ENCODE measurements around the gene SERPINE1.
A peak's percentile ranks its signal among the peaks of the same experiment; 100 is the strongest.

SERPINE1 gene

DNA sequence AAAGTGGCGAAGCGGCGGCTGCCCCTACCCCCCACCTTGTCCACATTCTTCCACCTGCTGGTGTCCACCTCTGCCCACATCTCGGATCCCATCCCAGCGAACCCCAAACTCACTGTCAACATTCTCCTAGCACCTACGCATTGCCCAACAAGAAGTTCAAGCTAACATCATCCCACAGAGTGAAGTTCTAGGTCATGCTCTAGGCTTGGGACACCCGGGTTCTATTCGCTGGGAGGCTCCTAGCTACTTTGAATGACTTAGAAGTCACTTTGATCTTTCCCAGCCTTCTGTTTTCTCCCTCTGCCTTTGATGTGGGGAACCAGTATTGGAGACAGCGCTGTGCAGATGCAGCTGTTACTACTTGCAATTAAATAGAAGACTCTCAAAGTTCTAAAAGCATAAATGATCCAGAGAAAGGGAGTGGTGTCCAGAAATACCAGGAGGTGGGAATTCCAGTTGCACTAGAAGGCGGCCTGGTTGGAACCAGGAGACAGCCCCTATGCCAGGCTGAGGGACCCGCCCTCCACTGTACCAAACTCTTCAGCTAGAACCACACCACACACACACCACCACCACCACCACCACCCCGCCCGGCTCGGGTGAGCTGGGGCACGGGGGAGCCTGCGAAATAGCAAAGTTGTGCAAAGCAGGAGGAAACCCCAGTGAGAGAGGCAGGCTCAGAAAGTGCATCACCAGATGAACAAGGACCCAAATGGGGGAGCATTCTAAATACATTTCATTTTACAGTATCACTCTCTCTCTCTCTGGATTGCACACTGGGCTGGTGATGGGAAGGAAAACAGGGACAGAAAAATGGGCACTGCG is 43.9 kb downstream of the SERPINE1 start:
- peak; percentile 50 to 55 for DNase-seq

GRCh38 chr7:101171442-101171837 is 44.5 kb downstream of the SERPINE1 start:
- no peak for DNase-seq

DNA sequence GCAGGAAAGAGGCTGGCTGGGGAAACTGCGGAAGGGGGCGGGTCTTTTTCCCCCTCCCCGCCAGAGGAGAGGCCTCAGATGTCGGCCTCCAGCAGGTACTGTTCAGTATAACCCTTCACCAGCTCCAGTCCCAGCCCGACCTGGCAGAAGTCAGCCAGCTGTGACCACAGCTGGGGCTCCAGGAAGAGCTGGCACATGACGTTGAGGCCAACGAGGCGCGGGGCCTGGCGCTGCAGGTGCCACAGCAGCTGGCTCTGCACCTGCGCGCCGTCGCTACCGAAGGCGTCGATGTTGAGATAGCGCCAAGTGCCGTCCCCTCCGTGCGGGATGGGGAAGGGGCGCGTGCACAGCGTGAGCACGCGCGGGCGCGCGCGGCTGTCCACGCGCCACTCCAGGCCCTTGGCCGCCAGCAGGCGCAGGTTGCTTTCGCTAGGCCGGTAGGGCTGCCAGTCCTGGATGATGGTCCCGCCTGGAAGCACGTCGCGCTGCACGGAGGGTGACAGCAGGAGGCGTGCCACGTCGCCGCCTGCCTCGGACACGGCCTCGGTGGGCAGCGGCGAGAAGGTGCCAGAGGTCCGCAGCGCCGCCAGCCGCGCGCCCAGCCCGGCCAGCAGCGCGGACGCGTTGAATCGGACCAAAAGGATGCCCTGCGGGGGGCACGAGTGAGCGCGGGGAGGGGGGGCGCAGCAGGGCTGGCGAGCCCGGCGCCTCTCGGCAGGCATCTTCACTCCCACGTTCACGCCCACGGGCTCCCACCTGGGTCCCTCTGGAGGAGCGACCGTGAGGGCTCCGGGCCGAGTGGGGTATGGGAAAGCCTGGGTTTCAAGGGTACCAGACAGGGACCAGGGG is 45.3 kb downstream of the SERPINE1 start:
- no peak for DNase-seq

DNA sequence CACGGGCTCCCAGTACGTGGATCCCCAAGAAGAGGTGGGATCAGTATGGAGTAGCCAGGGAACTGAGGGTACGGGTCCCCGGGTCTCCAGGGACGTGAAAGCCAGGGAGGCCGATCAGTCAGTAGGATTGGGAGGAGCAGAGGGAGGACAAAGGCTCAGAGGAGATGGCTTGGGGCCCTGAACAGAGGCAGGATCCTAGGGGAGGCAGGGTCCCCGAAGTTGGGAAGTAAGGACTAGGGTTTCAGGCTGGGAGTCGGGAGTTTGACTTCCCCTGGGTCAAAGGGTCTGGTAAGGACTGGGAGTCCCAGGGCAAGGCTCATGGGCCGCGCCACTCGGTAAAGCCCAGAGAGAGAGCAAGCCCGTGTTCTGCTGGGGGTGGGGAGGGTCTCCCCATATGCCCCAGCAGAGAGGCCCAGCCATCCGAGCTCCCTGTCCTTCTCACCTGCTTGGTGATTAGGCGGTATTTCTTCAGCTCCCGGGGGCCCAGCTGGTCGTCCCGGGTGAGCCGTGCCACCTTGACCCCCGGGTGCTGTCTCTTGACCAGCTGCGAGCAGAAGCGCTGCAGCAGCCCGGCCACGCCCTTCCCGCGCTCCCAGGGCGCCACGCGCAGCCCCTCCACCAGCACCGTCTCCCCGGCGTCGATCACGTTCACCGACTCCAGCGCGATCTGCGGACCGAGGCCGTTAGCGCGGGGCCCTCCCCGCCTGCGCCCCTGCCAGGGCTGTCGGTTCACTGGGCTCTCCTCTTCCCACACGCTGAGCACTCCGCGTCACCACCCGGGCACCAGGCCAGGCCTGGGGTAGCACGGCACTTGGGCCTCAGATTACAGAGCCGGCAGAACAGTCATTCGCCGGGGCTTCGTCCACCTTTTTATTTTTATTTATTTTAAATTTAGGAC is 46.2 kb downstream of the SERPINE1 start:
- DNase-seq = peak; percentile 32 to 52

GRCh38 chr7:101173752-101174244 is 46.9 kb downstream of the SERPINE1 start:
- DNase-seq = peak; percentile 25 to 82

DNA sequence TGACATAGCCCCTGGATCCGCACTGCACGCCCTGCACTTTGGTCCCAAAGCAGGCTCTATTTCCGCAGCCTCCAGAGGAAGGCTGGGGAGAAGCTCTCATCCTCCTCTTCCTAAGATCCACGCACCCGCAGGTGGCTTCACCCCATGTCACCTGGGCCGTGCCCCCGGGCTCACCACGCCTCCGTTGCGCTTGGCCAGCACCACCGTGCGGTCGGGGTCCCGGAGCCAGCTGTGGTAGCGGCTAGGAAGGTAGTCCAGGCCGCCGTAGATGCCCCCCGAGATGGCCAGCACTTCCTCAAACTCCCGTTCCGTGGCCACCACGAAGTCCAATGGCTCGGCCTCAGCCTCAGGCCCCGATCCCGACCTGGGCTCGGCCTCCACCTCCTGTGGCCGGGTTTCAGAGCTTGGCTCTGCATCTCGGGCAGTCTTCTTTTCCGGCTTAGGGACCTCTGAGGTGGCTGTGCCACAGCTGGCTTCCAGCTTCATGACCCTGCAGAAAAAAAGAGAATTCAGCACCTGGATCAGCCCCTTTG is 47.5 kb downstream of the SERPINE1 start:
- no peak for DNase-seq

DNA sequence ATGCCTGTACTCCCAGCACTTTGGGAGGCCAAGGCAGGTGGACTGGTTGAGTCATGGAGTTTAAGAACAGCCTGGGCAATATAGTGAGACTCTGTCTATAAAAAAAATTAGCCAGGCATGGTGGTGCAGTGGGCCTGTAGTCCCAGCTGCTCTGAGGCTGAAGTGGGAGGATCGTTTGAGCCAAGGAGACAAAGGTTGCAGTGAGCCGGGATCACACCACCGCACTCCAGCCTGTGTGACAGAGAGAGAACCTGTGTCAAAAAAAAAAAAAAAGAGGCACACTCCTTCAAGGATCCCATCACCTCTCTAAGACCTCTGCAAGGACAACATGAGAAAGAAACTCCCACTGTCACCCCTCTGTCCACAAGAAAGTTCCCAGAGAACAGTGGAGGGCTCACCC is 48.8 kb downstream of the SERPINE1 start:
- DNase-seq = no peak

GRCh38 chr7:101177644-101178043 is 50.7 kb downstream of the SERPINE1 start:
- no peak for DNase-seq

DNA sequence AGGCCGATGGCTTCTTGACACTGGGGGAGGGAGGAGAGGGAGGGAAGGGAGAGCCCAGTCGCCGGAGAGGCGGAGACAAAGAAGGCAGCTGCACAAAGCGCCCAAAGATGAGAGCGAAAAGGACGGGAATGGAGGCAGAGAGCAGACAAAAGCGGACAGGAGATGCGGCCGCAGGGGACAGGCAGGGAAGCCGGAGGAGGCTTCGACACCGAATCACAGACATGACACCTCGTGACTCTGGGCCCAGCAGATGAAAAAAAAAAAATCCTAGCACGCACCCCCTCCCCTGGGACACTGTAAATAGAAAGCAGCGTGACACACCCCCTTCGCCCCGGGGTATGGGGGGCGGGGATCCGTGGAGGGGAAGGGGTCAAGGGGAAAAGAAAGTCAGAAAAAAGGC is 52.2 kb downstream of the SERPINE1 start:
- DNase-seq = no peak

DNA sequence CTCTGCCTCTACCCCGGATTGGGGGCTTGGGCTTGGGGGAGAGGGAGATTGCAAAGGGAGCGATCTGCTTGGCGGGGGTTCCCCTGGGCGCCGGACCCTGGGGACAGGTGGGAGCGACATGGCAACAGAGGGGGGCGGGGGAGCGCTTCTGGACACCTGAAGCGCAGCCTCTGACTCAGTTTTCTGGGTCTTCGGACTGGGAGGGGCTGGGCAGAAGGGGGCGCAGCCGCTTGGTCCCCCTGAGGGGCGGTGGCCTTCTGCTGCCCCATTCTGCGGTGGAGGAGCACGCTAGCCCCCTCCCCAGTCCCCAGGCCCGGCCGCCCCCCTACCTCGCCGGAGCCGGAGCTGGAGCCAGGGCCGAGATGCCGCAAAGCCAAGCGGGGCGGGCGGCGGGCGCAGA is 52.8 kb downstream of the SERPINE1 start:
- DNase-seq = no peak

GRCh38 chr7:101180130-101180755 is 53.3 kb downstream of the SERPINE1 start, which contains the start of gene NAT16:
TSS of gene NAT16 (minus strand) at chr7:101180293. CDS start at chr7:101174807, 5,486 bp downstream.
- DNase-seq = no peak

DNA sequence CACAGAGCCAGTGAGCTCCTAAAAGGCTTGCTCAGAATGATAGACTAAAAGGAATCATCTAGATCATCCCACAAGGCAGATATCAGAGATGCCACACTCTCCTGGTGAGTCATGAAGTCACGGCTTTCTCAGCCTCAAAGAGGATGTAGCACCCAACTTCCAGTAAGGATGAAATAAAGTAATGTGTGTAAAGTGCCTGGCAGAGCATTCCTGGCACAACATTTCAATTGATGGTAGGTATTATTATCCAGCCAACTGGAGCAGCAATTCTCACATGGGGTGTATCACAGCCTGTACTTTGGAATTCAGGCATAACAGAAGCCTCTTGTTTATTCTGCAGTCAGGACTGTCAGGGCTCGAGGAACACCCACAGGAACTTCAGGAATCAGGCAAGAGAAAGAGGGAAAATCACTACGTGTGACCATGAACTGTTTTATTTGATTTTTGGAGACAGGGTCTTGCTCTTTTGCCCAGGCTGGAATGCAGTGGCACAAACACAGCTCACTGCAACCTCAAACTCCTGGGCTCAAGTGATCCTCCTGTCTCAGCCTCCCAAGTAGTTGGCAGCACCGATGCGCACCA is 58.4 kb downstream of the SERPINE1 start:
- DNase-seq = peak; percentile 38 to 64

- DNase-seq = no peak
Measured at GRCh38 chr7:101186194-101186593, 59.3 kb downstream of the SERPINE1 start.

DNA sequence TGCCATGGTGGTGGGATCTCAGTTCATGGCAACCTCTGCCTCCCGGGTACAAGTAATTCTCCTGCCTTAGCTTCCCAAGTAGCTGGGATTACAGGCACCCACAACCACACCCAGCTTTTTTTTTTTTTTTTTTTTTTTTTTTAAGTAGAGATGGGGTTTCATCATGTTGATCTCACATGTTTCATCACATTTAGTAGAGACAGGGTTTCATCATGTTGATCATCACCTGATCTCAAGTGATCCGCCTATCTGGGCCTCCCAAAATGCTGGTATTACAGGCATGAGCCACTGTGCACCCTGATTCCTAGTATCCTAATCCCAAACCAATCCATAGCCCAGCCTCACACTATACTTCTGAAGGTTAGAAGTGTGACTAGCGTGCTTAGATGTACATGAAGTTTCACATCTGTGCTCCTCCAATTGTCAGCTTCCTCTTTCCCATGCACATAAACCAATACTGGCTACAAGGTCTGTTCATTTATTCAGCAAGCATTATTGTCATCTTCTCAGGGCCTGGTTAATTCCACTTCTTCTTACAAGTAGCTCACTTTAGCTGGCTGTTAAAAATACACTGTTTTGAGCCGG is 60.0 kb downstream of the SERPINE1 start:
- peak; percentile 65 to 69 for DNase-seq
